ENCODE results near the gene UNKL.
"Not testable (repeated sequence)": the region's sequence is repeated elsewhere in the genome, so short reads cannot be mapped to it uniquely, and the experiment has no call there.

UNKL gene

DNA sequence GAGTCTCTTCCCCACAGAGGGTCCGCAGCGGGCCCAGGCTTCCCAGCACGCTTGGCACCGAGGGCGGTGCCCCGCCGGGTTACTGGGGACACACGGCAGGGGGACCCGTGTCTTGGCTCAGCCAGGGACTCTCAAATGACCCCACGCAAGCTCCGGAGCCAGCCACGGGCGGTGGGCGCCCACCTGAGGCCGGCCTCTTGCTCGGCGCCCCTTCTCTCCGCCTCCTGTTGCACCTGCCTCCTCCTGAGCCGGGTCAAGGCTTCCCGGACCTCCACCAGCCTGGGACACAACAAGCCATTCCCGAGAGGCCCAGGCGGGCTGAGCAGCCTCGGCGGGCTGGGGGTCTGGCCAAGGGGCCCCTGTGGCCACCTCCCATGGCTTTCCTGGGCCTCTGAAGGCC lies 28.2 kb upstream of the UNKL start:
- Histone ChIP-seq H3K79me2 (ENCODE audit: insufficient read depth, low read length) (no peaks in the 10 kb centered on the region), H3K4me1 (ENCODE audit: insufficient read depth, low read length) (no peaks in the 10 kb centered on the region), H3K27me3 (ENCODE audit: insufficient read depth, low read length, poor library complexity) (no peaks in the 10 kb centered on the region), H4K20me1 (ENCODE audit: insufficient read depth, low read length) (no peaks in the 10 kb centered on the region), H2AFZ (ENCODE audit: low read depth, low read length) (no peak overlapping the region), H3K9ac (ENCODE audit: low read depth, low read length) (no peak overlapping the region), H3K27ac (ENCODE audit: low read length) (no peak overlapping the region), H3K4me2 (ENCODE audit: insufficient read depth, low read length) (no peak overlapping the region), H3K4me3 (ENCODE audit: low read depth in 1 of 2, low read length in 2 of 2) (no peak overlapping the region), H3K36me3 (ENCODE audit: insufficient read depth, low read length) (peaks cover 18% of the 10 kb centered on the region), H3K9me3 (ENCODE audit: insufficient read depth, low read length, severe bottlenecking) (no peaks in the 10 kb centered on the region)
- no peak for ATAC-seq (ENCODE audit: insufficient read depth, low read depth)
- DNase-seq, result no peak
- TF ChIP-seq CTCF (IDR thresholded peaks at IDR 0.05; ENCODE audit: borderline replicate concordance, extremely low read depth, low read length, poor library complexity, severe bottlenecking) (no peak), EZH2 (IDR thresholded peaks at IDR 0.05; ENCODE audit: borderline replicate concordance, low read depth, low read length, severe bottlenecking) (no peak)

DNA sequence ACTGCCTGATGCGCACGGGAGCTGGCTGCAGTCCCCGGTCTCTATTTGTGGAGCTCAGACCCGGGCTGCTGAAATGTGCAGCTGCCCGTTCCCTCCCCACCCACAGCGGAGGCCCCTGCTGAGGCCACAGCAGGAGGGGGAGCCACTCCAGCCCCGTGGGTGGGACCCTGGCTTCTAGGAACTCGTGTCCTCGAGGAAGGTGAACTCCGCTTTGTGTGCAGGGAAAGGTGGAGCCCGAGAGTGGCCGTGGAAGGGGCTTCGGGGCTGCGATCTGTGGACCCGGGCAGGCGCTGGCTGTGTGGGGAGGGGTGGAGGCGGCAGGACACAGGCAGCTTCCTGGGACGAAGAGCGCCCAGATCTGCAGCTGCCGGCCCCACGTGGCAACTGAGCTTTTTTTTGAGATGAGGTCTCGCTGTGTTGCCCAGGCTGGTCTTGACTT lies 26.9 kb upstream of the UNKL start:
- TF ChIP-seq CTCF (IDR thresholded peaks at IDR 0.05; ENCODE audit: borderline replicate concordance, extremely low read depth, low read length, poor library complexity, severe bottlenecking) (no peak), EZH2 (IDR thresholded peaks at IDR 0.05; ENCODE audit: borderline replicate concordance, low read depth, low read length, severe bottlenecking) (no peak)
- Histone ChIP-seq H3K36me3 (ENCODE audit: insufficient read depth, low read length) (peaks cover 7% of the 10 kb centered on the region), H4K20me1 (ENCODE audit: insufficient read depth, low read length) (no peaks in the 10 kb centered on the region), H3K4me3 (ENCODE audit: low read depth in 1 of 2, low read length in 2 of 2) (no peak overlapping the region), H3K27me3 (ENCODE audit: insufficient read depth, low read length, poor library complexity) (no peaks in the 10 kb centered on the region), H2AFZ (ENCODE audit: low read depth, low read length) (no peak overlapping the region), H3K79me2 (ENCODE audit: insufficient read depth, low read length) (no peaks in the 10 kb centered on the region), H3K4me1 (ENCODE audit: insufficient read depth, low read length) (no peaks in the 10 kb centered on the region), H3K9ac (ENCODE audit: low read depth, low read length) (no peak overlapping the region), H3K4me2 (ENCODE audit: insufficient read depth, low read length) (no peak overlapping the region), H3K9me3 (ENCODE audit: insufficient read depth, low read length, severe bottlenecking) (no peaks in the 10 kb centered on the region), H3K27ac (ENCODE audit: low read length) (no peak overlapping the region)
- DNase-seq (no peak), ATAC-seq (ENCODE audit: insufficient read depth, low read depth) (no peak)

GRCh38 chr16:1439699-1440074 lies 25.2 kb upstream of the UNKL start:
- H3K79me2 ChIP-seq (ENCODE audit: insufficient read depth, low read length); H4K20me1 ChIP-seq (ENCODE audit: insufficient read depth, low read length); H3K9me3 ChIP-seq (ENCODE audit: insufficient read depth, low read length, severe bottlenecking); H3K27ac ChIP-seq (ENCODE audit: low read length); DNase-seq; H3K9ac ChIP-seq (ENCODE audit: low read depth, low read length); H3K4me3 ChIP-seq (ENCODE audit: low read depth in 1 of 2, low read length in 2 of 2); H3K4me2 ChIP-seq (ENCODE audit: insufficient read depth, low read length); H3K27me3 ChIP-seq (ENCODE audit: insufficient read depth, low read length, poor library complexity); H3K4me1 ChIP-seq (ENCODE audit: insufficient read depth, low read length); ATAC-seq (ENCODE audit: insufficient read depth, low read depth); H3K36me3 ChIP-seq (ENCODE audit: insufficient read depth, low read length); H2AFZ ChIP-seq (ENCODE audit: low read depth, low read length): not testable (repeated sequence)

DNA sequence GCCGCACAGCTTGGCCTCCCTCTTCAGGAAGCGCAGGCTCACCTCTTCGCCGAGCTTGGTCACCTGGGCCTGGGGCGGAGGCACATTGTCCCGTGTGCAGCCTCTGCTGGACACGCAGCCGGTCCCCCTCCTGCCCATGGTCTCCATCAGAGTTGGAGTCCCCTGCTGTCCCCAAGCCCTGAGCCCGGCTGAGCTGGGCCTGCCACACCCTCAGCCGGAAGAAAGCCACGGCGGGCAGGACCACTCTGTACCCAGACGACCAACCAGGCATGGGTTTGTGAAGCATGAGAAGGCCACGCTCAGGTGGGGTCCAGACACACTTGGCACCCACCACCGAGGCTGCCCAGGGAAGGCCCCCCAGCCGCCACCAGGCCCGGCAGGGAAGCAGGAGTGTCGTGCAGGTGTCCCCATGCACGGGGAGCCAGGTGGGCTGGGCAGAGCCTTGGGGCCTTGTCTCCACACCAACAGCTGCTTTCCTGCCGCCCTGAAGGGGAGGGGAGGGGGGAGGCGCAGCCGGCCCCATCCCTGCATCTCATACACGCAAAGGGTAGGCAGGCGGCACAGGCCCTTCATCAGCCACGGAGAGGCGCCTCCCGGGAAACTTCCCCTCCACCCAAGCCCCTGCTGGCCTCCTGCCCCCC lies 24.7 kb upstream of the UNKL start:
- no peak overlapping the region for H2AFZ ChIP-seq (ENCODE audit: low read depth, low read length)
- ATAC-seq (ENCODE audit: insufficient read depth, low read depth), result no peak
- H3K4me2 ChIP-seq (ENCODE audit: insufficient read depth, low read length), result no peak overlapping the region
- no peaks in the 10 kb centered on the region for H3K79me2 ChIP-seq (ENCODE audit: insufficient read depth, low read length)
- H3K9me3 ChIP-seq (ENCODE audit: insufficient read depth, low read length, severe bottlenecking), result no peaks in the 10 kb centered on the region
- TF ChIP-seq EZH2 (IDR thresholded peaks at IDR 0.05; ENCODE audit: borderline replicate concordance, low read depth, low read length, severe bottlenecking) (no peak), CTCF (IDR thresholded peaks at IDR 0.05; ENCODE audit: borderline replicate concordance, extremely low read depth, low read length, poor library complexity, severe bottlenecking) (no peak)
- H3K9ac ChIP-seq (ENCODE audit: low read depth, low read length), result no peak overlapping the region
- no peaks in the 10 kb centered on the region for H3K36me3 ChIP-seq (ENCODE audit: insufficient read depth, low read length)
- H3K27me3 ChIP-seq (ENCODE audit: insufficient read depth, low read length, poor library complexity), result no peaks in the 10 kb centered on the region
- H3K4me1 ChIP-seq (ENCODE audit: insufficient read depth, low read length), result no peaks in the 10 kb centered on the region
- H3K27ac ChIP-seq (ENCODE audit: low read length), result no peak overlapping the region
- H4K20me1 ChIP-seq (ENCODE audit: insufficient read depth, low read length), result no peaks in the 10 kb centered on the region
- no peak for DNase-seq
- H3K4me3 ChIP-seq (ENCODE audit: low read depth in 1 of 2, low read length in 2 of 2), result no peak overlapping the region
